Prostate gland (tissue), 2 donors: Measurements from ENCODE around the gene ZC3HAV1. TPM values are rescaled to one million over a fixed set of nuclear protein-coding genes. Genes with fewer than 3 reads are reported as not detected.
"Not testable (repeated sequence)": the region's sequence is repeated elsewhere in the genome, so short reads cannot be mapped to it uniquely, and the experiment has no call there.

Source experiments
- DNase-seq: peaks from one replicate; pipeline ENCODE4 v3.0.0-alpha.2; 2019; ENCODE audit warnings: low spot score
- H3K27ac ChIP-seq, 2 donors: fragments of 200-600 bp; sonication (generic); 2 replicates each; pipeline ENCODE4 v1.5.1; 2017 to 2019
- H3K27me3 ChIP-seq: fragments of 200-600 bp; sonication (generic); replicated peaks from 2 replicates; pipeline ENCODE4 v1.5.1; 2019; ENCODE audit not compliant: insufficient read depth
- H3K36me3 ChIP-seq, 2 donors: fragments of 200-600 bp; sonication (generic); 1 replicate in 1 of 2; 2 replicates in 1 of 2; pipeline versions ENCODE4 v1.5.1 to v1.8.1; 2017 to 2019
- H3K4me1 ChIP-seq: fragments of 200-600 bp; sonication (generic); replicated peaks from 2 replicates; pipeline ENCODE4 v1.5.1; 2019
- H3K4me3 ChIP-seq, 2 donors: fragments of 200-600 bp; sonication (generic); 2 replicates each; pipeline ENCODE4 v1.5.1; 2017 to 2019
- H3K9me3 ChIP-seq: fragments of 200-600 bp; sonication (generic); 2 replicates; pipeline ENCODE4 v1.5.1; 2017
- POLR2A ChIP-seq: fragments of 450-650 bp; IDR thresholded peaks from one replicate; pipeline ENCODE4 v1.6.1; 2016; ENCODE audit warnings: antibody characterized with exemption, mild to moderate bottlenecking
- POLR2AphosphoS5 ChIP-seq: sonication (generic); formaldehyde crosslinking; IDR thresholded peaks from one replicate; pipeline ENCODE4 v1.6.1; 2017; ENCODE audit warnings: antibody characterized with exemption
- WGBS: methylation state at CpG from one replicate; pipeline ENCODE4 v1.1.5; 2018; 5-methylcytosine and 5-hydroxymethylcytosine counted together
- intact Hi-C: fragments of 100-400 bp; cut with DNase I; formaldehyde crosslinking; loops from one replicate; pipeline ENCODE4 v1.14.2; 2022
- total RNA-seq, 2 donors: library from RNA; depleted of rRNA; stranded (reverse); fragments of >200 nt; gene quantifications; one replicate each; pipeline ENCODE4 v1.1.0, GENCODE V29; 2016
- TF ChIP-seq, protein P1 (sequence below), 4 experiments: fragments of 200-600 bp in 2 of 4; fragments of 450-650 bp in 2 of 4; sonication (generic) in 2 of 4; IDR thresholded peaks; 1 replicate in 3 of 4; 2 replicates in 1 of 4; pipeline ENCODE4 v1.5.1; 2016 to 2019; ENCODE audit warnings: antibody characterized with exemption in 4 of 4, mild to moderate bottlenecking in 2 of 4, moderate library complexity in 2 of 4

Gene ZC3HAV1
- total RNA-seq, 2 donors from 2014 or later, result 41.2 to 47.9 TPM

DNA sequence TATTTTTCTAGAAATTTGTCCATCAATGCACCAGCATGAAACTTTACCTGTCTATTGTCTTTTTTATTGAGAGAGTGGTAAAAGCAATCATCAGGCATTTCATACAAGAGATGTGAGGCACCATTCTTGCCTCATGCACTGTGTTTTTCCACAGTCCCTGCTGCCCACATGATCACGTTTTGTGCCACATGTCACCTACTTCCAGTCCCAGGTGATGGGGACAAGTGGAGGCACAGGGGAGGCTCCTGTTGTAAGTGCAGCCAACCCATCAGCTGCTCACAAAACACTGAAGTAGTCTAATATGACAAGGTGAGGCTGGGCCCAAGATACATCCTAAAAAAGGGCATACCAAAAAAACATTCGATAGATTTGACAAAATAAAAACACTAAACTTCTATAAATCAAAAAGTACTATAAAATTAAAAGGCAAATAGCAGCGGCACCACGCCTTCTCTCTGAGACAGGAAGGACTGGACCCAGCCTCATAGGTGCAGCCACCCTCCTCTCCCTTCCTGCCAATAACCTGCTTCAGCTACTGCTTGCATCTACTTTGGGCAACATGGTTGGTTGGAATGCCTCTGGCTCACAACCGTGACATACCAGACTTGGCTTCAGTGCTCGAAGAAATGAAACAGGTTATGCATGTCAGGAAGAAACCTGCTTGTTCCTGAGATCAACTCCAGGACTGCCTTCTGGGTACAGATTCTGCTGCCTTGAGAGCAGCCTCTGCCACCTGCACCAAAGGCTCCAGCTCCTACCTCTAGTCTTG is 76.0 kb downstream of the ZC3HAV1 start:
- WGBS, result 44% methylated on average over 6 of the region's 6 CpGs
- peak; percentile 44 for DNase-seq
- no peaks in the 10 kb centered on the region for H3K9me3 ChIP-seq
- no peaks in the 10 kb centered on the region for H3K36me3 ChIP-seq
- no peaks in the 10 kb centered on the region for H3K27me3 ChIP-seq
- no peak overlapping the region for H3K4me3 ChIP-seq
- TF ChIP-seq POLR2AphosphoS5 (peak; percentile 54), POLR2A (no peak)
- TF ChIP-seq, protein P1, sequence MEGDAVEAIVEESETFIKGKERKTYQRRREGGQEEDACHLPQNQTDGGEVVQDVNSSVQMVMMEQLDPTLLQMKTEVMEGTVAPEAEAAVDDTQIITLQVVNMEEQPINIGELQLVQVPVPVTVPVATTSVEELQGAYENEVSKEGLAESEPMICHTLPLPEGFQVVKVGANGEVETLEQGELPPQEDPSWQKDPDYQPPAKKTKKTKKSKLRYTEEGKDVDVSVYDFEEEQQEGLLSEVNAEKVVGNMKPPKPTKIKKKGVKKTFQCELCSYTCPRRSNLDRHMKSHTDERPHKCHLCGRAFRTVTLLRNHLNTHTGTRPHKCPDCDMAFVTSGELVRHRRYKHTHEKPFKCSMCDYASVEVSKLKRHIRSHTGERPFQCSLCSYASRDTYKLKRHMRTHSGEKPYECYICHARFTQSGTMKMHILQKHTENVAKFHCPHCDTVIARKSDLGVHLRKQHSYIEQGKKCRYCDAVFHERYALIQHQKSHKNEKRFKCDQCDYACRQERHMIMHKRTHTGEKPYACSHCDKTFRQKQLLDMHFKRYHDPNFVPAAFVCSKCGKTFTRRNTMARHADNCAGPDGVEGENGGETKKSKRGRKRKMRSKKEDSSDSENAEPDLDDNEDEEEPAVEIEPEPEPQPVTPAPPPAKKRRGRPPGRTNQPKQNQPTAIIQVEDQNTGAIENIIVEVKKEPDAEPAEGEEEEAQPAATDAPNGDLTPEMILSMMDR (IDR thresholded peaks at IDR 0.05), result no peak
- peak overlapping the region; percentile 45 to 76 for H3K27ac ChIP-seq
- peaks cover 10% of the 10 kb centered on the region for H3K4me1 ChIP-seq
- intact Hi-C loops, result no loop called here

DNA sequence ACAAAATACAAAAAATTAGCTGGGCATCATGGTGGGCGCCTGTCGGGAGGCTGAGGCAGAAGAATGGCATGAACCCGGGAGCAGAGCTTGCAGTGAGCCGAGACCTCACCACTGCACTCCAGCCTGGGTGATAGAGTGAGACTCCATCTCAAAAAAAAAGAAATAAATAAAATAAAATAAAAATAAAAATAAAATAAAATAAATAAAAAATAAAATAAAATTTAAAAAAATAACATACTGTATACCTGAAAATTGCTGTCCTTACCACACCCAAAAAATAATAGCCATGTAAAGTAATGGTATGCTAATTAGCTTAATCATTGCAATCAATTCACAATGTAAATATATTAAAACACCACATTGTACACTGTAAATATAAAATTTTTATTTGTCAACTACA is 77.0 kb downstream of the ZC3HAV1 start:
- 97% methylated on average over 4 of the region's 4 CpGs for WGBS
- intact Hi-C loops, result no loop called here
- H3K27ac ChIP-seq, result no peak overlapping the region

DNA sequence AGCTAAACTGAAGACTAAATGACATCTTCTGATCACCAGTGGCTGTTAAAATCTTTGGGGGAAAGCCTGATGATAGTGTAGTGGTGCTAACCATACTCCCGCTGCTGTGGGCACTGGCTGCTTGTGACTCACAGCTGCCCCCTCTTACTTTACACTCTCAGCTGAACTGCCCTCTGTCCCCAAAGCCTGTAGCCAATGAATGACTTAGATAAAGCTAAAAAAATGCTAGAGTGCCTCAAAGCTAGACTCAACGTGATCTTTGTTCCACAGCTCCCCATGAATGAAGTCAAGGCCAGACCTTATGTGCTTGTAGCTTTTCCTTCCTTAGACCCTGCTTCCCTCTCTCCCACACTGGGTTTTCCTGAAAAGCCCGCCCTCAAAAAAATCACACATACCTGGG is 80.2 kb downstream of the ZC3HAV1 start:
- Histone ChIP-seq H3K4me1 (peaks cover 5% of the 10 kb centered on the region), H3K36me3 (no peaks in the 10 kb centered on the region), H3K27ac (no peak overlapping the region), H3K27me3 (no peaks in the 10 kb centered on the region), H3K4me3 (no peak overlapping the region), H3K9me3 (no peaks in the 10 kb centered on the region)
- 97% methylated on average over 3 of the region's 3 CpGs for WGBS
- intact Hi-C loops, result no loop called here
- TF ChIP-seq POLR2AphosphoS5 (no peak), POLR2A (no peak)
- TF ChIP-seq, protein P1 (IDR thresholded peaks at IDR 0.05), result no peak
- DNase-seq, result no peak

More for the DNA sequence above, 77.0 kb downstream of the ZC3HAV1 start:
- H3K4me1 ChIP-seq, result peaks cover 10% of the 10 kb centered on the region
- no peak for TF ChIP-seq POLR2A
- no peak for TF ChIP-seq POLR2AphosphoS5
- TF ChIP-seq, protein P1 (IDR thresholded peaks at IDR 0.05), result no peak
- H3K27me3 ChIP-seq, result no peaks in the 10 kb centered on the region
- no peak overlapping the region for H3K4me3 ChIP-seq
- no peaks in the 10 kb centered on the region for H3K9me3 ChIP-seq
- no peaks in the 10 kb centered on the region for H3K36me3 ChIP-seq
- no peak for DNase-seq

DNA sequence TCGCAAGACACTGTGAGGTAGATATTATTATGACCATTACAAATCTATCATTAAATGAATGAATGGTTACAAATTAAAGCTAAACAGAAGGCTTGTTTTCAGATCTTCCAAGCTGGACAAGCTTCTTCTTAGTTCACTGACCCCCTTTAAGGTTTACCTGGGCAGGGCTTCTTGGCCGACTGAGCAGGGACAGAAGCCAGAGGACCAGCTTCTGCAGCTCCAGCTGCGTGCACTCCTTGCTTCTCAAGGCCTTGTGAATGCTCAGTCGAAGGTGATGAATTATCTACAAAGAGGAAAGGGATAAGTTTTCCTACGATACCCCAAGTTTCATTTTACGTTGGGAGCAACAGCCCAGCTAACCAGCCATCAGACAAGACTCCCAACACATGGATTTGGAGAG is 83.0 kb downstream of the ZC3HAV1 start:
- H3K36me3 ChIP-seq, result no peaks in the 10 kb centered on the region
- H3K9me3 ChIP-seq, result no peaks in the 10 kb centered on the region
- DNase-seq, result no peak
- H3K4me1 ChIP-seq, result no peaks in the 10 kb centered on the region
- intact Hi-C loops, result no loop called here
- WGBS, result 93% methylated on average over 6 of the region's 6 CpGs
- no peak overlapping the region for H3K27ac ChIP-seq
- TF ChIP-seq, protein P1 (IDR thresholded peaks at IDR 0.05), result no peak
- H3K4me3 ChIP-seq, result no peak overlapping the region
- no peaks in the 10 kb centered on the region for H3K27me3 ChIP-seq

DNA sequence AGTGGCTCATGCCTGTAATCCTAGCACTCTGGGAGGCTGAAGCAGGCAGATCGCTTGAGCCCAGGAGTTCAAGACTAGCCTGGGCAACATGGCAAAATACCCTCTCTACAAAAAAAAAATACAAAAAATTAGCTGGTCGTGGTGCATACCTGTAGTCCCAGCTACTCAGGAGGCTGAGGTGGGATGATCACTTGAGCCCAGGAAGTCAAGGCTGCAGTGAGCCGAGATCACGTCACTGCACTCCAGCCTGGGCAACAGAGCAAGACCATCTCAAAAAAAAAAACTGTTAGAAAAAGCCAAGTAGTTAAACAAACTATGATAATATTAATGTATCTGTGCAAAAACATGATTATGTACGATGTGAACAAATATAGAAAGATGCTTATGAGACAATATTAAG is 83.7 kb downstream of the ZC3HAV1 start:
- intact Hi-C loops, H3K9me3 ChIP-seq, H3K4me3 ChIP-seq, H3K27me3 ChIP-seq, H3K36me3 ChIP-seq, H3K27ac ChIP-seq, DNase-seq, H3K4me1 ChIP-seq: not testable (repeated sequence)
- 88% methylated on average over 5 of the region's 5 CpGs for WGBS
